ENCODE measurements around the gene PPM1L.
"Not testable (repeated sequence)": the region's sequence is repeated elsewhere in the genome, so short reads cannot be mapped to it uniquely, and the experiment has no call there.

The PPM1L gene

DNA sequence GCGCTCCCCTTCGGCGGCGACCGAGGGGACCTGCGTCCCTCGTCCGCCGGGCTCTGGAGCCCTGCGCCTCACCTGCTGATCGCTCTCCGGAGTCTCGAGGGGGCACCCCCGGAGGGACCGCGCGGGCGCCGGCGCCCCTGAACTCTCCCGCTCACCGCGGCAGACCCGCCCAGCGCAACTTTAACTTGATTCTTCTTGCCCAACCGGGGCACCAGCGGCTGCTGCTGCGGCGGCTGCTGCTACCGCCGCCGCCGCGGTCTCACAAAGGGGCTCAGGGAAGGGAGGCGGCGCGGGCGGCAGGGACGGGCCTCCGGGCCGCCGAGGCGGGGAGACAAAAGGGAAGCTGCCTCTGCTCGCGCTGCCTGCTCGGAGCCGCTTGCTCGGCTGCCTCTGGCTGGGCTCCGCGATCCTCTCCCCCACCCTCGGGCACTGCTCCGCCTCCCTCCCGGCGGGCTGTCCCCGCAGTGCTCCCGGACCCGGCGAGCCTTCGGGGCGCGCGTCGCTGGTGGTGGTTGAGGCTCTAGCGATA lies at the start of gene PPM1L:
Gene PPM1L, plus strand, starts transcription at position 456 of the 529 bp plus-strand sequence.
- DNase-seq (ENCODE audit: low read depth in 1 of 2, low spot score in 1 of 2) = peak; percentile 21 to 42

DNA sequence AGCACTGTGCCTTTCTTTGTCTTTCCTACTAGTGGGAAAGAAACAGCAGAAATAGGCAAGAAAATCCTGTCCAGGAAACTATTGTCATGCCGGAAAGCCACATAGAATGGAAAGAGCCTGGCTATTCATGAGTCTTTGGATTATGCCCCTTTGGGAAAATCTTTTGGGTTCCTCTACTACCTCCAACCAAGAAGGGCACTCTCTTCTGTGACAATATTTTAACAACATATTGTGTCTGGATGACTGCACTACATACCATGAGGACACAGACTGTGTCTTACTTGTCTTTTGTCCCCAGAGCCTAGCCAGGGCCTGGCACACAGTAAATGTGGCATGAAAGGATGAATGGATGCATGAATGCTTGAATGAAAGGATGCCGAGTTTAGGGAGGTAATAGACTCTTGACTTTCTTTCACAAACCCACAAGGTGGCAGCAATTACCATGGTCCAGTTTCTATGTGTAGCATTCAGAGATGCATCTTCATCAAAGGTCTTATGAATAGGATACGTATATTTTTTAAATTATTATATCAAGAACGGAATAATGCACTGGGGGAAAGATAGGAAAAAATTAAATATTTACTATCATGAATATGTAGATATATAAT lies 48.7 kb upstream of the PPM1L start:
- no peak for DNase-seq (ENCODE audit: low read depth in 1 of 2, low spot score in 1 of 2)

DNA sequence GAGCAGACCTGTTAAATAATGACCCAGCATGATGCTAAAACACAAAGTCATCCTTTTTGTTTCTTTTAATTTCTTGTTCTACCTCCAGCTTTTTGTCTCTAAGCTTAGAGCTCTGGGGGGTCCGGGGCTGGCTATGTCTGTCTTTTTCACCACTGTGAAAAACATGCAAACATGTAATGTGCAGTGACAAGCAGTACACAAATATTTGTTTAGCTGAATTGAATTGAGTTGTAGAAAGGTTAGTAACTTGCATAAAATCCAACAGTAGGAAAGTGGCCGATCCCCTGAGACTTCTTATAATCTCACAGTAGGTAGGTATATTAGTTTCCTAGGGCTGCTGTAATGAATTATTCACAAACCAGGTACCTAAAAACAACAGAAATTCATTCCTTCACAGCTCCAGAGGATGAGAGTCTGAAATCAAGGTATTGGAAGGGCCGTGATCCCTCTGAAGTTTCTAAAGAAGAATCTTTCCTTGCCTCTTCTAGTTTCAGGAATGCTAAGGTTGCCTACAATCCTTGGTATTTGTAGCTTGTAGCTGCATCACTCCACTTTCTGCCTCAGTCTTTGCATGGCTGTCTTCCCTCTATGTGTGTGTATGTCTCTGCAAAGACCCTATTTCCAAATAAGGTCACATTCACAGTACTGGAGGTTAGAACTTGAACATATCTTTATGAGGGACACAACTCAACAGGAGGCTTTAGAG lies 46.4 kb upstream of the PPM1L start:
- DNase-seq (ENCODE audit: low read depth in 1 of 2, low spot score in 1 of 2) = no peak

DNA sequence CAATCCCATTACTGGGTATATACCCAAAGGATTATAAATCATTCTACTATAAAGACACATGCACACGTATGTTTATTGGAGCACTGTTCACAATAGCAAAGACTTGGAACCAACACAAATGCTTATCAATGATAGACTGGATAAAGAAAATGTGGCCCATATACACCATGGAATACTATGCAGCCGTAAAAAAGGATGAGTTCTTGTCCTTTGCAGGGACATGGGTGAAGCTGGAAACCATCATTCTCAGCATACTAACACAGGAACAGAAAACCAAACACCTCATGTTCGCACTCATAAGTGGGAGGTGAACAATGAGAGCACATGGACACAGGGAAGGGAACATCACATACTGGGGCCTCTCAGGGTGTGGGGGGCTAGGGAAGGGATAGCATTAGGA lies 42.9 kb upstream of the PPM1L start:
- DNase-seq (ENCODE audit: low read depth in 1 of 2, low spot score in 1 of 2) = not testable (repeated sequence)

DNA sequence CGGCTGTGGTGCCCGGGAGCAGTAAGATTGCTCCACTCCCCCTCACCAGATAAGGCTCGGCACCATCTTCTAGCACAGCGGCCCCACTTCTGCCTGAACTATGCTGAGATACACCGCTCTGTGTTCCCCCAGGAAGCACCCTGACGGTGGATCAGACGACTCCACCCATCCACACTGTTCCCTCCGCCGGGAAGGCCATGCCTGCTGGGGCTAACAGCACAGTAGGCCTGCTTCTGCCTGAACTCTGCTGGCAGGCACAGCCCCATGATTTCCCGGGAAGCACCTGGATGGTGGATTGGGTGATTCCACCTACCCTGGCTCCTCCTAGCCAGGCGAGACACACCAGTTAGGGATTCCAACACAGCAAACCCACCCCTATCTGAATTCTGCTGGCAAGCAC lies 36.3 kb upstream of the PPM1L start:
- DNase-seq (ENCODE audit: low read depth in 1 of 2, low spot score in 1 of 2) = no peak

DNA sequence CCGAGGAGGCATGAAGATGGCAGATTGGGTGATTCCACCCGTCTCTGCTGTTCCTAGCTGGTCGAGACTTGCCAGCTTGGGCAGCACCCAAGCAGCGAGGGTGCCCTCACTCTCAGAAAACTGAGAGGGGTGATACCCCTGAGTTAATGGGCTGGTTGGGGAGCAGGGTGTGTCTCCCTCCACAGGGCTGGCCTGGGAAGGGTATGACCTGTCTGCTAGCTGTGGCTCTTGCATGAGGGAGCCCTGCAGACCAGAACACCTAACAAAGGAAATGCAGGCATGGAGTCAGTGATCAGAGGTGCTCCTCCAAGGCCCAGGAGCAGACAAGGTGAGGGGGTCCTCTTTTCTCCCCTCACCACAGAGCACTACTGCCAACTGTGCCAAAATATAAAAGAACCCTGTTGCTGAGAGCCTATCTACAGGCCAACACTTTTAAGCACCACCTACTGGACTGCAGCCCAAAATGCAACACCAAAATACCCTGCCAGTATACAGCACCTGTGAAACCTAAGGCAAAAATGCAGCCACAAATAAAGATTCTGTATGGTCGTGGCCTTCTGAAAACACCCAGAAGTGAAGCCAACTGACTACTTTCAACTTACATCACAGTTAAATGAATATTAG lies 35.8 kb upstream of the PPM1L start:
- no peak for DNase-seq (ENCODE audit: low read depth in 1 of 2, low spot score in 1 of 2)

DNA sequence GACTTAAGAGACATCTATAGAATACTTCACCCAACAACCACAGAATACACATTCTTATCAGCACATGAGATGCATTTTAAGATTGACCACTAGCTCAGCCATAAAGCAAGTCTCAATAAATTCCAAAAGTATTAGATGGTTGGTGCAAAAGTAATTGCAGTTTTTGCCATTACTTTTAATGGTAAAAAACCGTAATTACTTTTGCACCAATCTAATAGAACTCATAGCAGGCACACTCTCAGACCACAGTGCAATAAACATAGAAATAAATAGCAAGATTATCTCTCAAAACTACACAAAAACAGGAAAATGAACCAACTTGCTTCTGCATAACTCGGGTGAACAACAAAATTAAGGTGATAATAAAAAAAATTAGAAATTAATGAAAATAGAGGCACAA lies 33.7 kb upstream of the PPM1L start:
- DNase-seq (ENCODE audit: low read depth in 1 of 2, low spot score in 1 of 2) = no peak

DNA sequence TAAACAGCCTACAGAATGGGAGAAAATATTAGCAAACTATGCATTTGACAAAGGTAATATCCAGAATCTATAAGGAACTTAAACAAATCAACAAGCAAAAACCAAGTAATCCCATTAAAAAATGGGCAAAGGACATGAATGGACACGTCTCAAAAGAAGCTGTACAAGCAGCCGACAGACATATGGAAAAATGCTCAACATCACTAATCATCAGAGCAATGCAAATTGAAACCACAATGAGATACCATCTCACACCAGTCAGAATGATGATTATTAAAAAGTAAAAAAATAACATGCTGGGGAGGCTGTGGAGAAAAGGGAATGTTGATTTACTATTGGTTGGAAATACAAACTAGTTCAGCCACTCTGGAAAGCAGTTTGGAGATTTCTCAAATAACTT lies 30.7 kb upstream of the PPM1L start:
- no peak for DNase-seq (ENCODE audit: low read depth in 1 of 2, low spot score in 1 of 2)

DNA sequence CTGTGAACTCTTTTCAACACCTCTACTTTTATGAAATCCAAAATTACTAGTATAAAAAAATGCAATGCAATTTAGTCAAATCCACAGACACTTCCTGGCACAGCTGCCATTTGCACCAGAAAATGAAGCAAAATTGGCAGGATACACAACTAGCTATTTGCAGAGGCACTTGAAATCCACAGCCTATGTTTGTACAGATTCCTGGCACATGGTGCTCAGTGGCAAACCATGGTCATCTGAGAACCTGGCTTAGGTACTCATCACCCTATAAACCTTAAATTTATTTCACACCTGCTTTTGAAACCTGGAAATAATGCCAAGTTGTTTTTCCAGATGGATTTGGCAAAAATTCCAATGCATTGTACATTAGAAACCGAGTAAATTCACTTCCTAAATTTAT lies 20.2 kb upstream of the PPM1L start:
- DNase-seq (ENCODE audit: low read depth in 1 of 2, low spot score in 1 of 2) = no peak

DNA sequence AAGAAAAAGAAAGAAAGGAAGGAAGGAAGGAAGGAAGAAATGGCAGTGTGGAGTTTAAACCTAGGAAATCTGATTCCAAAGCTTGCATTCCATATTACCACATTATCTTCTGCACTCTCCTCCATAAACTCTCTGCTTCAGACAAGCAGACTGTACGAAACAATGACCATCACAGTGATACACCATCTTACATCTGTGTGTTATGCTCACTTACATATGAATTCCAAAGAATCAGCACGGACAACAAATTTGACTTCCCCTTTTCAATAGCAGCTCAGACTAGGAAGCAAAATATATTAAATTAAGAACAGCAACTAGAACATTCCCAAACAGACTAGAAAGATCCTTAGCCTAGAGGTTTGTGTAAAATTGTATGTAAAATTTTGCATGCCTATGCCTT lies 18.0 kb upstream of the PPM1L start:
- no peak for DNase-seq (ENCODE audit: low read depth in 1 of 2, low spot score in 1 of 2)

DNA sequence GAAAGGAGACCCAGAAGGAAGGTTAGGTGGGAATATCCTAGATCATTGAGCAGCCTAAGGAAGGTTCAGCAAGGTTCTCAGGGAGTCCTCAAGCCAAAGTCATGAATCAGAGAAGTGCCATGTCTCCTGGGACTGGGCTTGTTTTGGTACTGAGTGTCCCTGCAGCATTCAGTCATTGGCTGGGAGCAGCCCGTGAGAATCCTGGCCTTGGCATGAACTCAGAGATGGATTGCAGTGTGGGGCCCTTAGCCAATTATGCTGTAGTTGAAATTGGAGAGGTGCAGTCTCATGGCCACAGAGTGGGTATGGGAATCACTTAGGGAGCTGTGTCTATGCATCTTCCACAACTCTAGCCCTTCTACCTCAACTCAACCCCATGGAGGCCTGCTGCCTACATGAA lies 17.0 kb upstream of the PPM1L start:
- DNase-seq (ENCODE audit: low read depth in 1 of 2, low spot score in 1 of 2) = no peak

DNA sequence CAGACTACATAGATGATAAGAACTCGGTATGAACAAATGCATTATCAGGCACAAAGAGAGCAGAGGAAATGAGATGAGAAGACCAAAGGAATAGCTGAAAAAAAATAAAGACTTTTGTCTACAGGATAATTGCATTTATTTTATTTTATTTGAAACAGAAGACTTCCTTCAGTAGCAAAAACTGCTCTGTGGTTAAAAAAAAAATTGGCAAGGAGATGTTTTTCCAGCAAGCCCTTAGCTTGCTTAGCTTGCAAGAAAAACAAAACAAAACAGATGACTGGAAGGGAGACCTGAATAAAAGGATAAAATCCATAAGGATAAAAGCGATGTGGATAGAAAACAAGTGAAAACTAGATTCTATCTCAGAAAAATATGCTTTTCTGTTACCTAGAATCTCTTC lies 9.1 kb upstream of the PPM1L start:
- no peak for DNase-seq (ENCODE audit: low read depth in 1 of 2, low spot score in 1 of 2)

DNA sequence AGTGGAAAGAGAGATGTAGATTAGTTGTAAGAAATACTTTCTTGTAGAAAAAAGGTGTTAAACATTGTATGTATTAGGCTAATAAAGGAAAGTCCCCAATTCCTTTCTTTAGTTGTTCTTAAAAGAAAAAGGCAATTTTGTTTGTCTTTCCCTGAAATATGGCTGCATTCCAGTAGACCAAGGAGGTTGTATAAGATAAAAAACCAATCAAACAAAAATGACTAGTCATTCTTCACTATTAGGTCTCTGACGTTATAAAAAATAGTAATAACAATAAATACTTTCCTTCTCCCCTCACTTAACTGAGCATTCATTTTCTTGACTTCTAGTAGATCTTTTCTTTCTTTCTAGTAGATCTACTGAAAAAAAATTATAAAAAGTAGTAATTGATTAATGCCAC lies 8.6 kb upstream of the PPM1L start:
- no peak for DNase-seq (ENCODE audit: low read depth in 1 of 2, low spot score in 1 of 2)

DNA sequence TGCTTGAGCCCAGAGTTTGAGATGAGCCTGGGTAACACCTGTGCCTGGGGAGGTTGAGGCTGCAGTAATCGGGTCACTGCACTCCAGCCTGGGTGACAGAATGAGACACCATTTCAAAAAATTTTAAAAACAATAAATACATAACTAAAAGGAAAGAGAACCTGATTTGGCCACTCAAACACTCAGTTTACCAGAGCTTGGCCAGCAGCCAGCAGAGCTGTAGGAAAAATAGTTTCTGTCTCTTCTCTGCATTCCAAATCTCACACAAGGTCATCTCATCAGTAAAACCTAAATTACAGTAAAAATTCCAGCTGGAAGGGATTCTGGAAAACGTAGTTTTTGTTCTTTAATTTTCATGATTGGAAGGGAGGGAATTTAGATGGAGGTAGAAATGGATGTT lies 7.8 kb upstream of the PPM1L start:
- no peak for DNase-seq (ENCODE audit: low read depth in 1 of 2, low spot score in 1 of 2)

DNA sequence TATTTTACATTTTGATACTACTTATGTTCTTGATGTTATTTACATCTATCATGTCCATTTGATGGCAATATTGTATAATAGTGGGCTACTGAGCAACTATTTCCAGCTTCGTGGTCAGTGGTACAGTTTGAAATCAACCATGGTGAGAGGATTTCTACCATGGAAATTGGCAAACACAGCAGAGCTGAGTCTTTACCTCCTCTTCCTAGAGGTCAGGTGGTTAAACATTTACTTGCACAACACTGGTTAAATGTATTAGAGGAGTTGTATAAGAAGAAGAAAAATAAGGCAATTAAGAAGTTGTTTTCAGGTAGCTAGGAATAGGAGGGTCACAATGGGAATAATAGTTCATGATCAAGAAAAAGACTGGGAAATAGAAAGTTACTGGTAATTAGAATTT lies 7.2 kb upstream of the PPM1L start:
- no peak for DNase-seq (ENCODE audit: low read depth in 1 of 2, low spot score in 1 of 2)

DNA sequence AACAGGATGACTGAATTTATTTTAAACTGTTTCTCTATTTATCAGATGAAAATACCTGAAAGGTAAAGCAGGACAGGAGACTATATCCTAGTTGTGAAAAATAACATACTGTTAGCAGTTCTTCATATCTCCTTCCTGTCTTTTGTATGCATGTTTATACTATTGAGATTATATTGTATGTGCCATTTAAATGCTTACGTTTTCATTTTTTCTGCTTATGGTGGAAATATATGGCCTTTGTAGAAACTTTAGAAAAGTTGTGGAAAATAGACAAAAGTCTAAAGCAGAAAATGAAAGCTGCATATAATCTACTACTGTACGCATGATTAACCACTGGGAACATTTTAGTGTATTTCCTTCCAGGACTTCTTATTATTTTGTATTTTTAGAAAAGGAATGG lies 2.1 kb upstream of the PPM1L start:
- DNase-seq (ENCODE audit: low read depth in 1 of 2, low spot score in 1 of 2) = no peak

DNA sequence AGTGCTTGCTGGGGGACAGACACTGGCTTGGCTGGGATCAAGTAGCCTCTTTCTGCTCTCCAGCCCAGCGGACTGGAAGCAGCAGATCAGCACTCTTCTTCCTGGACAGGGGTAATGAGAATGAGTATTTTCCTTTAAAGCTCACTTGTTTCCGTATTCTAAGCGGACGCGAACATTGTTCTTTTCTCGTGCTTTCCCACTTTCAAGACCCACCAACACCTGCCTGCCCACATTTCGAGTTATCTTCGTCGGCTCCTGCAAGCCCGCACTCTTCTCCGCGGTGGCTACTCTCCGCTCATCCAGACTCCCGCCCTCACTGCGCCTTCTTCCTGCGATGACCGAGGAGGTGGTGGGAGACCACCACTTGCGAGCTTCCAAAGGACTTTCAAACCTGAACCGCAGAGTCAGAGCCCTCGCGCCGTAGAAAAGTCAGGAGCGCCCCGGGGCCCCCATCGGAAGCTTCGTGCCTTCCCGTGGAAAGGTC lies 1.6 kb upstream of the PPM1L start:
- DNase-seq (ENCODE audit: low read depth in 1 of 2, low spot score in 1 of 2) = no peak

DNA sequence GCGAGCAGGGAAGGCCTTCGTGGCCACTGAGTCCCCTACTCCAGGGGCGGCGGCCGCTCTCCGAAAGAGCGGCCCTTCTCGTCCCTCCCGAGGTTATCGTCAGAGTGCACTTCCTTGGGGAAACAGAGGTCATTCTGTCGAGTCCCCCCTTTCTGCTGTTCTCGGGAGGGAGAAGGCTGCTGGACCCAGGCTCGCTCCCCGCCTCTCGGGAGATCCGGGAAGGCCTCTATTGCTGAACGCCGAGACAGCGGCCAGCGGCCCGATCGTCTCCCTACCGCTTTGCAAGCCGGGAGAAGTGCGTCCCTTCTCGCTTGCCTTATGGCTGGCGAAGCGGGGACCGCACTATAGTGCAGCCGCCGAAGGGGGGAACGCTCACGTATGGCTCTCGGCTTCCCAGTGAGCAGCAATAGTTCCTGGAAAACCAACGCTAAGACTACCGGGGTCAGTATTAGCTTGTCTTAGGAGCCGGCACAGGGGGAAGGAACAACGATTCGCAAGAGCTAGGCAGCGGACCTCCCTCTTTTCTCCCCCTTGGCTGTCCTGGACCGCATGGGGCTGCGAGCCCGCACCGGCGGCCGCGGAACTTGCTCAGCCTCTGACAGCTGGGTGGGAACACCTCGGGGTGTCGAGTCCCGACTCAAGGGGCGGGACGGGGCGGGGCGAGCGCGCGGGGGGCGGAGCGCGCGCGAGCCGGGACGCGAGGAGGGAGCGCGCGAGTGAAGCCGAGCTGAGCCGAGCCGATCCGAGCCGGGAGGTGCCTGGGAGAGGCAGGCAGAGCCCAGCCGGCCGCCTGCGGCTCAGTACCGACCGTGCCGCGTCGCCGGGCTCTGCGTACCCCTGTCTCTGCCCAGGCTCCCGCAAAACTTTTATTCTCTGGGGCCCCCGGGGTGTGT lies 930 bp upstream of the PPM1L start:
- DNase-seq (ENCODE audit: low read depth in 1 of 2, low spot score in 1 of 2) = peak; percentile 80 to 91

DNA sequence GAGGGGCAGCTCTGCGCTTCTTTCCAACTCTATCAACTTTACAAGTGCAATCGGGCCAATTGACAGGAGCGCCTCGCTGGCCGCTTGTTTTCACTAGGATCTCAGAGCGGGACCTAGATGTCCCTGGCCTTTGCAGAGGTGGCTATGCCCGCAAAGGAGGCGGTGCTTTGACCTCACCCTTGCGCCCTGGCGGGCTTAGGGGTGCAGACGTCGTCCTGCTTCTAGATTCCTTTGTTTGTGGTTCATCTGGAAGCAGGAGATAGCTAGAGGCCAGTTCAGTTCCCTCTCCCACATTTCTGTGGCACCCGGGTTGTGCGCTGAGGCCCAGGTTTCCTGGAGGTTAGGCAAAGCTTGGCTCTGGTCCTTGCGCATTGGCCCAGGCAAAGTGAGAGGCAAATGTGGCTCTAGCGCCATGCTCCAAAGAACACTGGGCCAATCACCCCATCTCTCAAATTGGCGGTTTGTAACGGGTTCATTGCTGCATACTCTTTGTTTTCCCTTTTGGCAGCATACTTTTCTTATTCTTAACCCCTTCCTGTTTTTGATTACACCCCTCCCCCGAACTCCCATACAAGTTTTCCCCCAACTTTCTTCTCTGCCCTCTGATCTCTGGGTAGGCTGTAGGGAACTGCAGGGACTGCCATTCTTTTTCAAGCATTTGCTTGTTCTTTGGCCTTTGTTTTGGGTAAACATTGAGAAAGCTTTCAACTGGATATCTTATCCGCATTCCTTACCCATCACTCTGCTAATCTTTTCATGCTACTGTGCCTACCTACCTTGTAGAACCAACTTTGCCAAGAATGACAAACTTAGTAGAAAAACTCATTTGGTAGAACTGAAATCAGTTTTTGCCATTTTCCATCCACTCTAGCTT lies 1.4 kb downstream of the PPM1L start:
- no peak for DNase-seq (ENCODE audit: low read depth in 1 of 2, low spot score in 1 of 2)

DNA sequence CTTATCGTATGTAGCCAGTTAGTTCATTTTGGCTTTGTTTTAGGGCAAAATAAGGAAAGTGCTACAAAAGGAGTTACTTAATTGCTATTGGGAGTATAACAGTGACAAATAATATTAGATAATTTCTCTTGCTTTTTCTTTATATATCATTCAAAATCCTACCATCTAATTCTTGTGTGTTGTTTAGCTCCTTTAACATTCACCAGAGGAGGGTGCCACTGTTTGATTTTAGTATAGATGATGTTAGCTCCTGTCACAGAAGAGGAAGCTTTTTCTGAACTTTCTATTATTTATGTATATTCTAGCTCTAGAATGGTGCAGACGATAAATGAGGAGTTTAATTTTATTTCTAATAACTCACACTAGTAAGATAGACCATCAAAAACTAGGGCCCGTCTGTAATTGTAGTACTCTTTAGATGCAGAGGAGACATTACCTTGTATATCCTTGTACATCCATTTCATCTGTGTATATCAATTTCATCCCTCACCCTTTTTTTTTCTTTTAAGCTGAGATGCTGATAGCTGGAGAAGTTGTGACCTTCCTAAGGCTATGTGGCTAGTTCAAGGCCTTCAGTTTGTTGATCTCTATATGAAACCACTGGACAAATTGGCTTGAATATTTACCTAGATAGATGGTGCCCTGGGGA lies 3.0 kb downstream of the PPM1L start:
- DNase-seq (ENCODE audit: low read depth in 1 of 2, low spot score in 1 of 2) = no peak

Data from stimulated activated CD4-positive, alpha-beta T cell treated with anti-CD3 and anti-CD28 coated beads, Interleukin-15, amount 100 ng/mL, for 1 hour (primary cell).